Small intestine (tissue), 7 donors: ENCODE results near the gene PDE10A. TPM values are rescaled to one million over a fixed set of nuclear protein-coding genes. Genes with fewer than 3 reads are reported as not detected.

Source experiments
- DNase-seq, 2 donors: peaks; one replicate each; pipeline versions ENCODE4 v3.0.0 to v3.0.0-alpha.2; 2013
- FAIRE-seq: peaks from 2 replicates; lab custom pipeline; 2012; peaks lifted over from hg19 to GRCh38; lab: Jason Lieb, UNC
- H3K27ac ChIP-seq, 3 donors: one replicate each; pipeline ENCODE4 v1.5.1; 2013; ENCODE audit warnings: low read length in 2 of 3, mild to moderate bottlenecking in 2 of 3, control low read depth in 1 of 3, inconsistent platforms in 1 of 3, low read depth in 1 of 3, moderate library complexity in 1 of 3
- H3K27me3 ChIP-seq, 3 donors: one replicate each; pipeline ENCODE4 v1.6.1; 2013; ENCODE audit warnings: low read length in 3 of 3, inconsistent platforms in 1 of 3; ENCODE audit not compliant: control insufficient read depth in 3 of 3, insufficient read depth in 3 of 3
- H3K36me3 ChIP-seq, 3 donors: one replicate each; pipeline ENCODE4 v1.6.1; 2013; ENCODE audit warnings: low read length in 3 of 3, inconsistent platforms in 1 of 3, low read depth in 1 of 3, mild to moderate bottlenecking in 1 of 3, moderate library complexity in 1 of 3; ENCODE audit not compliant: control insufficient read depth in 3 of 3, insufficient read depth in 2 of 3
- H3K4me1 ChIP-seq, 3 donors: one replicate each; pipeline ENCODE4 v1.6.1; 2013; ENCODE audit warnings: low read length in 2 of 3, inconsistent platforms in 1 of 3, low read depth in 1 of 3, mild to moderate bottlenecking in 1 of 3, moderate library complexity in 1 of 3; ENCODE audit not compliant: control insufficient read depth in 3 of 3, insufficient read depth in 2 of 3
- H3K4me3 ChIP-seq, 3 donors: one replicate each; pipeline ENCODE4 v1.5.1; 2013; ENCODE audit warnings: low read length in 3 of 3, control low read depth in 1 of 3, inconsistent platforms in 1 of 3, low read depth in 1 of 3, mild to moderate bottlenecking in 1 of 3, moderate library complexity in 1 of 3
- H3K9me3 ChIP-seq, 2 donors: one replicate each; pipeline ENCODE4 v1.6.1; 2013; ENCODE audit warnings: low read depth in 1 of 2, low read length in 1 of 2; ENCODE audit not compliant: control insufficient read depth in 2 of 2, insufficient read depth in 1 of 2
- WGBS, 3 donors: extraction: QIAGEN DNeasy Blood & Tissue Kit; methylation state at CpG; one replicate each; pipeline ENCODE4 v1.1.7; 2013; 5-methylcytosine and 5-hydroxymethylcytosine counted together
- polyA plus RNA-seq, 4 donors: library from polyadenylated mRNA; stranded (reverse) in 3 of 4; unstranded in 1 of 4; fragments of 200-250 nt in 3 of 4; fragments of 120-200 nt in 1 of 4; gene quantifications; one replicate each; pipeline versions ENCODE4 v1.2.1 to v1.2.3, GENCODE V29; 2013
- donor health status: healthy with polysubstance abuse.
- donor health status: control.
- donor health status: control.
- donor health status: Bipolar disorder and iron deficiency.
- donor health status: healthy.

The PDE10A gene
- polyA plus RNA-seq, 4 donors, result 0.22 to 2.0 (median 0.90) TPM

DNA sequence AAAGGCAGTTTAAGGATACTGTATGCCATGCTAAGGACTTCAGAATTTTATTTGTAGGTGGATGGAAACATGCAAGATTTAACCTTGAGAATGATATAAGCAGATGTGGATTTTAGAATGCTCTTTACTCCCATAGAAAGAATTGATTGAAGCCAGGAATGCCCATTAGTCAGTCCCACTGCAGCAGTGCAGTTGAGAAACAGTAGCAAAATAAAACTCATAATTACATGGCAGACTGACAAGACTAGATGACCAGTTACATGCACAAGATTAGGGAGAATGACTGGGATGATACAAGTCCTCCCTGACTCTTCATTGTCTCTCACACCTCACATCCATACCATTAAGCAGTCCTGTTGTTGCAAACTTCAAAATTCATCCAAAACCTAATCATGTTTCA lies 83.9 kb downstream of the PDE10A start:
- H3K4me3 ChIP-seq, result no peak overlapping the region
- no peaks in the 10 kb centered on the region for H3K9me3 ChIP-seq
- no peaks in the 10 kb centered on the region for H3K27me3 ChIP-seq
- H3K27ac ChIP-seq, result no peak overlapping the region
- DNase-seq, result no peak
- H3K4me1 ChIP-seq, result peaks cover 0 to 5% (median 0%) of the 10 kb centered on the region in 3 donors
- no peaks in the 10 kb centered on the region for H3K36me3 ChIP-seq
- no peak for FAIRE-seq

DNA sequence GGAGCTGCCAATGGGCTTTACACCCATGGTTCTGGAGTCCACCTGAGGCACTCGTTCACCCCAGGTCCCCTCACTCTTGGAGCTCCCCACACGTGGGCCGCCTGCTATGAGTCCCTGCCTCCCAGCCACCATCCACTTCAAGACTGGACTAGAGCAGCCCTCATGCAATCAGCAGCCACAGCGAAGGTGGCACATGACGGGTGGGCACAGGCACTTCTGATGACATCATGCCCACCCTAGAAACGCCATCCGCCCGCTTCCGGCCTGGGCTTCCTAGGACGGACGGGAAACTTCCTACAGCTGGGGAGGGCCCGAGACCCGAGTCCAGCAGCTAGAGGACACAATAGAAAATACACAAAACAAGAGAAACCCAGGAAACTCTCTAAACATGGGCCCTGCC lies 85.5 kb downstream of the PDE10A start:
- no peaks in the 10 kb centered on the region for H3K27me3 ChIP-seq
- no peaks in the 10 kb centered on the region for H3K9me3 ChIP-seq
- FAIRE-seq (no peak), DNase-seq (no peak)
- H3K36me3 ChIP-seq, result no peaks in the 10 kb centered on the region
- peaks cover 0 to 7% (median 0%) of the 10 kb centered on the region in 3 donors for H3K4me1 ChIP-seq
- H3K4me3 ChIP-seq, result no peak overlapping the region
- WGBS, 3 donors, result 89 to 93% (median 92%) methylated on average over 13 of the region's 13 CpGs
- no peak overlapping the region for H3K27ac ChIP-seq

DNA sequence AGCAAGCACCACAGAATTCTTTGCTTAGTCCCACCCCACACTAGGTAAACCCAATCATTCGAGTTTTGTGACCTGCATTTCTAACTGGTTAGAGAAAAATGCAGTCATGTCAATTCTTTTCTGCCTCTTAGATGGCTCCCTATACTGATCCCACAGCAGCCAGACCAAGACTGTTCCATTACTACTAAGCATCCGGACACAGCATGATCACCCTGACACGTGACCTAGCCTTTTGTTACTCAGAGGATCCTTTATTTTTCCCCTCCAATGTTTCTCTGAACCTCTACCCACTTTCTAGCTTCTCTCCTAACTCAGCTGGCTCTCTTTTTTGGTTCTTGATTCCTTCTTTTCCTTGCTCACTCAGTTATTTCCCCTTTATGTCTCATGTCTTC lies 87.9 kb downstream of the PDE10A start:
- WGBS, 3 donors, result 29 to 46% (median 38%) methylated on average over 3 of the region's 3 CpGs
- Histone ChIP-seq H3K27ac (peak overlapping the region in 1 of 3 donors; percentile 25), H3K27me3 (no peaks in the 10 kb centered on the region), H3K36me3 (no peaks in the 10 kb centered on the region), H3K4me3 (no peak overlapping the region), H3K4me1 (peaks cover 0 to 7% (median 0%) of the 10 kb centered on the region in 3 donors), H3K9me3 (no peaks in the 10 kb centered on the region)
- DNase-seq (no peak), FAIRE-seq (no peak)

DNA sequence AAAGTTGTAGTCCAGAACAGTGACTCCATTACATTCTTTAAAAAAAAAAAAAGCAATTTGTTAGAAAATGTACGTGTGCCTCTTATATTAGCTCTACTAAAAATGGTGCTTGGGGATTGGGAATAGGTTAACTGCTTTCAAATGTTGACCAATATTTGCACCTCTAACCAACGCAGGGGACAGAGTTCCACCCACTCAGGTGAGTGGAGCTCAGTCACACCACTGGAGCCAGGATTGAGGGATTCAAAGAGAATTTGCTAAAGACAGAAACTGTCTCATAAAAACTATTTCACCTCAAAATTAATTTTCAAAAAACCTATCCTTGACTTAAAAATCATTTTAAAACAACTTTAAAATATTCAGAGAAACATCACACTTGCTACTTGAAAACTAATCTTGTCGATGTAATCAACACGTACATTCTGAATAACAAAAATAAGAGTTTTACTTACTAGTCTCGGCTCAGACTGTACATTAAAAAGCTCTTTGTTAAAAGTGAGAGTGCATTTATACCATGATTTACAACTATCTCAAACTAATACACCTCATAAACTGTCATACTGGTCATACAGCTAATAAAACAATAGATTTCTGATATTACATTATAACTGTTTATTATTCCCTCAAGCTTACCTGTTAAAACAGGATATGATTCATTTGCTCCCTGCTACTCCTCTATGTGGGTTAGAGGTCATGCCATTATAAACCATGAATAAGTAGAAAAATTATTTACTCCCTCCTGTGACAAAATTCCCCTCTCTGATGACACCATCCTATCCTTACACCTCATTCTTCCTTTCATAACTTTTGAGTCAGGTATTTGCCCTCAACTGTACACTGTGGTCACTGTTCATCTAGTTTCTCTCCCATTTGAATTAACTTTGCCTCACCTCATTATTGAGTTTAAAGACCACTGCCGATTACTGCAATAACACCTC lies 88.6 kb downstream of the PDE10A start:
- FAIRE-seq, result peak; percentile 41

DNA sequence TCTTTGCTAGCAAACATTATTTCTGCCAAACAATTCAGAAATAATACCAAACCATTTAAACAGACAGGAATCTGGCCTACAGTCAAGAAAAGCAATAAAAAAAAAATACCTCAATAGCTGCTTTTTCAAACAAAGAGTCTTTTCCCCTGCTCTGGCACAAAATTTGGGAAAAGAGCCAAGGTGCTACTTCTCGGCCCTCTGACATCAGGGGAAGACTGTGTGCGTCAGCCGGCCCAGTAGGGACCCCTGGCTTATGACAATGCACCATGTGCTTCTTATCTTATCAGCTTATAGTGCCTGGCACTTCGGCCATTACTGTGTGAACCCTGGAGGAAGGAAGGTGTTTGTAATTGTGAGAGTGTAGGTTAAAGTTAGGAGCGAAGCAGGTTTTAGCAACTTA lies 89.4 kb downstream of the PDE10A start:
- H3K27ac ChIP-seq, result peak overlapping the region in 1 of 3 donors; percentile 54
- DNase-seq (peak; percentile 32 to 75), FAIRE-seq (no peak)
- H3K27me3 ChIP-seq, result no peaks in the 10 kb centered on the region
- peaks cover 0 to 7% (median 0%) of the 10 kb centered on the region in 3 donors for H3K4me1 ChIP-seq
- H3K9me3 ChIP-seq, result no peaks in the 10 kb centered on the region
- 8 to 36% (median 20%) methylated on average over 5 of the region's 5 CpGs for WGBS, 3 donors
- no peaks in the 10 kb centered on the region for H3K36me3 ChIP-seq
- no peak overlapping the region for H3K4me3 ChIP-seq

More for the DNA sequence above, 88.6 kb downstream of the PDE10A start:
- DNase-seq, result peak in 1 of 2 donors; percentile 62
- no peaks in the 10 kb centered on the region for H3K9me3 ChIP-seq
- H3K4me3 ChIP-seq, result no peak overlapping the region
- no peaks in the 10 kb centered on the region for H3K27me3 ChIP-seq
- peak overlapping the region in 1 of 3 donors; percentile 89 for H3K27ac ChIP-seq
- no peaks in the 10 kb centered on the region for H3K36me3 ChIP-seq
- WGBS, 3 donors, result 13 to 63% (median 32%) methylated on average over 6 of the region's 6 CpGs
- H3K4me1 ChIP-seq, result peaks cover 0 to 7% (median 0%) of the 10 kb centered on the region in 3 donors

DNA sequence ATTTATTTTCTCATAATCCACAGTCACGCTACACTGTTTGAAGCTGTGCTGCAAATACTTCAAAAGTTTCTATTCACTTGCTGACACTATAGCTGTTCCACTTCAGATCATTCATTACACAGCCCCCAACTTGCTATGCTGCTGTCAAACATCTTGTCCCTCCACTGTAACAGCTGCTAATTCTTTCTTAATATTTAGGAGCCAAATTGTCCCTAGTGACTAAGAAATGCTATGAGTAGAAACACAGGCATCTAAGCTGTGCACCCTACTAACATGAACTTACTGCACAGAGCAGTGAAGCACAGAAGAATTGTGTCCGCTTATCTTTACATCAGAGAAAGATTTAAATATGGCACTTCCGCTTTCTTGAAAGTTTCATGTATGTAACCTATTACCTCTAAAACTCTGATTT lies 91.3 kb downstream of the PDE10A start:
- Histone ChIP-seq H3K4me1 (peaks cover 0 to 7% (median 0%) of the 10 kb centered on the region in 3 donors), H3K36me3 (no peaks in the 10 kb centered on the region), H3K27ac (no peak overlapping the region), H3K27me3 (no peaks in the 10 kb centered on the region), H3K9me3 (no peaks in the 10 kb centered on the region), H3K4me3 (no peak overlapping the region)
- FAIRE-seq, result no peak
- DNase-seq, result no peak
- 78 to 90% (median 80%) methylated on average over 3 of the region's 3 CpGs for WGBS, 3 donors

DNA sequence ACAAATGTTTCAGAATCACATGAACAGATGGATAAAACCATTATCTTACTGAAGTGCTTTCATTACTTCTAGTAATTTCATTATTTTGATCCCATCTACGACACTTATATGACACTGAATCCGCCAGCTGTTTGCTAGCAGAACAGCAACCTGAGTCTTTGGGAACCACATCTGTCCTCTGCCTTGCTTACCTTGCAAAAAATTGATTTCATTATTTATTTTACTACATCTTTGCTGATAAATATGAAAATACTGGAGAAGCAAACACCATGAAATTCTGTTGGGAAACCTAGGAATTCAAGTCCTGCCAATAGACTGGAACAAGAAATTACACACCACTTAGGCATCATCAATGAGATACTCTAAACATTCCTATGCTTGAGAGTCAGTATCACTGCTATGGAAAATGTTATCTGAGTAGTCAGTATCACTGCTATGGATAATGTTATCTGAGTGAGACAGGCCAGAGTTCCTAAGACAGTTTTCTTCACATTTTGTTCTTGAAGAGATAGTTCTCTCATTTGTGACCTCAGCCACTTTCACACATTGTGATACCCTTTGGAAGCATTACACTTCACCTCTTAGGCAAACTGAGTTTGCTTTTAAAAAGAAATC lies 91.9 kb downstream of the PDE10A start:
- H3K27me3 ChIP-seq, result no peaks in the 10 kb centered on the region
- H3K9me3 ChIP-seq, result no peaks in the 10 kb centered on the region
- 75 to 93% (median 90%) methylated on average over 2 of the region's 2 CpGs for WGBS, 3 donors
- no peak overlapping the region for H3K27ac ChIP-seq
- no peak overlapping the region for H3K4me3 ChIP-seq
- H3K4me1 ChIP-seq, result peaks cover 0 to 7% (median 0%) of the 10 kb centered on the region in 3 donors
- H3K36me3 ChIP-seq, result no peaks in the 10 kb centered on the region
- DNase-seq (no peak), FAIRE-seq (no peak)

DNA sequence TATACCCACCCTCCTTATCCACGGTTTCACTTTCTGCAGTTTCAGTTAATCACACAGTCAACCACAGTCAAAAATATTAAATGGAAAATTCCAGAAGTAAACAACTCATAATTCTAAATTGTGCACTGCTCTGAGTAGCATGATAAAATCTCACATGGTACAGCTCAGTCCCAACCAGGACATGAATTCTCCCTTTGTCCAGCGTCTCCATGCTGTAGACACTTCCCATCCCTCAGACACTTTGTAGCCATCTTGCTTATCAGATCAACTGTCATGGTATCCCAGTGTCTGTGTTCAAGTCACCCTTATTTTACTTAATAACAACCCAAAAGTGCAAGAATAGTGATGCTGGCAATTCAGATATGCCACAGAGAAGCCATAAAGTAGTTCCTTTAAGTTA lies 94.7 kb downstream of the PDE10A start:
- Histone ChIP-seq H3K36me3 (no peaks in the 10 kb centered on the region), H3K9me3 (no peaks in the 10 kb centered on the region), H3K27ac (no peak overlapping the region), H3K27me3 (no peaks in the 10 kb centered on the region), H3K4me1 (no peaks in the 10 kb centered on the region), H3K4me3 (no peak overlapping the region)
- no peak for FAIRE-seq
- no peak for DNase-seq
- WGBS, 3 donors, result 61 to 90% (median 71%) methylated on average over 2 of the region's 2 CpGs
